HFFc6 (cell line): ENCODE data around the gene ANO7. TPM values are rescaled to one million over a fixed set of nuclear protein-coding genes. Genes with fewer than 3 reads are reported as not detected.

Experiments
- DNase-seq: peaks from one replicate; pipeline ENCODE4 v3.0.0-alpha.2; 2018
- H3K27ac Mint-ChIP-seq: 2 replicates; pipeline ENCODE4 v1.8.0; 2020; ENCODE audit warnings: mild to moderate bottlenecking, mixed read lengths
- H3K27me3 Mint-ChIP-seq: 2 replicates; pipeline ENCODE4 v1.8.0; 2021; ENCODE audit warnings: mild to moderate bottlenecking, moderate library complexity, mixed read lengths; ENCODE audit not compliant: insufficient read depth
- H3K36me3 Mint-ChIP-seq: 2 replicates; pipeline ENCODE4 v1.8.0; 2021; ENCODE audit warnings: low read depth, mixed read lengths
- H3K4me1 Mint-ChIP-seq: 2 replicates; pipeline ENCODE4 v1.8.0; 2020; ENCODE audit warnings: low read depth, mixed read lengths
- H3K4me3 Mint-ChIP-seq: 2 replicates; pipeline ENCODE4 v1.8.0; 2020; ENCODE audit warnings: mild to moderate bottlenecking, moderate library complexity, mixed read lengths
- H3K9me3 Mint-ChIP-seq: 2 replicates; pipeline ENCODE4 v1.8.0; 2020; ENCODE audit warnings: mild to moderate bottlenecking, mixed read lengths
- CTCF ChIP-seq: fragments of 200-600 bp; sonication (generic); IDR thresholded peaks from 2 replicates; pipeline ENCODE4 v1.5.0; 2021; ENCODE audit warnings: antibody characterized with exemption, mild to moderate bottlenecking
- total RNA-seq, 6 experiments: library from RNA; stranded (reverse); fragmentation: NEBNext Ultra II Directional; extraction: Animal tissue kit (Norgen Biotek cat#: 25700); gene quantifications; 2 replicates in 1 of 6; 3 replicates in 5 of 6; pipeline ENCODE4 v1.2.3, GENCODE V29; 2021

ANO7 gene
- total RNA-seq, 6 experiments from 2014 or later, result 0.80 to 1.4 (median 1.2) TPM

- H3K27me3 Mint-ChIP-seq, result peaks cover 4% of the 10 kb centered on the region
- H3K27ac Mint-ChIP-seq, result peak overlapping the region; percentile 58; the same call in 1 of the 2 replicates
- H3K4me1 Mint-ChIP-seq, result peaks cover 67% of the 10 kb centered on the region
- H3K9me3 Mint-ChIP-seq, result no peaks in the 10 kb centered on the region
- no peak for TF ChIP-seq CTCF
- H3K4me3 Mint-ChIP-seq, result no peak overlapping the region
- peaks cover 23% of the 10 kb centered on the region for H3K36me3 Mint-ChIP-seq
- DNase-seq, result no peak
These were observed 33.6 kb upstream of the ANO7 start for GRCh38 chr2:241154915-241155314.

GRCh38 chr2:241155936-241156335, 32.5 kb upstream of the ANO7 start:
- Mint-ChIP-seq H3K4me3 (no peak overlapping the region), H3K27ac (no peak overlapping the region), H3K36me3 (peaks cover 28% of the 10 kb centered on the region), H3K27me3 (peaks cover 4% of the 10 kb centered on the region), H3K9me3 (no peaks in the 10 kb centered on the region), H3K4me1 (peaks cover 60% of the 10 kb centered on the region)
- TF ChIP-seq CTCF, result no peak
- DNase-seq, result no peak

- peaks cover 2% of the 10 kb centered on the region; the same call in 1 of the 2 replicates for H3K27me3 Mint-ChIP-seq
- DNase-seq, result no peak
- peaks cover 28% of the 10 kb centered on the region for H3K36me3 Mint-ChIP-seq
- no peaks in the 10 kb centered on the region for H3K9me3 Mint-ChIP-seq
- H3K27ac Mint-ChIP-seq, result peak overlapping the region; percentile 82
- no peak for TF ChIP-seq CTCF
- peaks cover 58% of the 10 kb centered on the region for H3K4me1 Mint-ChIP-seq
- H3K4me3 Mint-ChIP-seq, result no peak overlapping the region
These were observed 31.5 kb upstream of the ANO7 start for GRCh38 chr2:241156971-241157441.

GRCh38 chr2:241157841-241158545, 30.5 kb upstream of the ANO7 start:
- peaks cover 5% of the 10 kb centered on the region; the same call in 1 of the 2 replicates for H3K27me3 Mint-ChIP-seq
- peaks cover 54% of the 10 kb centered on the region for H3K4me1 Mint-ChIP-seq

GRCh38 chr2:241158546-241158900, 30.0 kb upstream of the ANO7 start:
- H3K9me3 Mint-ChIP-seq, result no peaks in the 10 kb centered on the region
- peaks cover 49% of the 10 kb centered on the region for H3K4me1 Mint-ChIP-seq

More at GRCh38 chr2:241157841-241158545, 30.5 kb upstream of the ANO7 start:
- DNase-seq, result peak; percentile 62
- no peak for TF ChIP-seq CTCF
- Mint-ChIP-seq H3K27ac (peak overlapping the region; percentile 82), H3K36me3 (peaks cover 33% of the 10 kb centered on the region), H3K4me3 (no peak overlapping the region; the same call in 1 of the 2 replicates), H3K9me3 (no peaks in the 10 kb centered on the region)

More at GRCh38 chr2:241158546-241158900, 30.0 kb upstream of the ANO7 start:
- peaks cover 5% of the 10 kb centered on the region; the same call in 1 of the 2 replicates for H3K27me3 Mint-ChIP-seq
- no peak for TF ChIP-seq CTCF
- DNase-seq, result no peak
- peaks cover 29% of the 10 kb centered on the region for H3K36me3 Mint-ChIP-seq
- H3K27ac Mint-ChIP-seq, result peak overlapping the region; percentile 82
- no peak overlapping the region for H3K4me3 Mint-ChIP-seq
